ENCODE results near the gene ROBO4.

GRCh38 chr11:124864176-124864891, 33.3 kb downstream of the ROBO4 start:
- TF ChIP-seq CTCF (IDR thresholded peaks at IDR 0.05), result no peak
- TF ChIP-seq EP300 (IDR thresholded peaks at IDR 0.05), result no peak
- TF ChIP-seq POLR2AphosphoS5 (IDR thresholded peaks at IDR 0.05), result no peak
- no peak for TF ChIP-seq POLR2A (IDR thresholded peaks at IDR 0.05)

Data from stomach (tissue), 4 donors.